ENCODE results near the gene ABCC6.

GRCh38 chr16:16154281-16154951 lies 68.9 kb downstream of the ABCC6 start:
- TF ChIP-seq CTCF (IDR thresholded peaks at IDR 0.05; ENCODE audit: insufficient read depth, low read depth, low read length) (no peak), EZH2 (IDR thresholded peaks at IDR 0.05; ENCODE audit: insufficient read depth, low read length) (no peak)

Measured in astrocyte (in vitro differentiated cells and primary cell).